OCI-LY1 (cell line): ENCODE data around the gene NIPAL3.

Experiments used
- H2AFZ ChIP-seq: fragments of 200-600 bp; sonication (generic), shearing (Covaris generic); 2 replicates; pipeline ENCODE4 v1.6.0; 2014; ENCODE audit warnings: antibody characterized with exemption, mild to moderate bottlenecking, low read length
- H3F3A ChIP-seq: fragments of 200-600 bp; sonication (generic), shearing (Covaris generic); 2 replicates; pipeline ENCODE4 v1.6.0; 2014; ENCODE audit warnings: mild to moderate bottlenecking, antibody characterized with exemption, low read length, moderate library complexity; ENCODE audit not compliant: insufficient read depth
- H3K27ac ChIP-seq: fragments of 200-600 bp; sonication (generic); 2 replicates; pipeline ENCODE4 v1.5.1; 2014; ENCODE audit warnings: low read length, mixed run types, mild to moderate bottlenecking, low read depth; ENCODE audit not compliant: poor library complexity, severe bottlenecking
- H3K27me3 ChIP-seq: fragments of 200-600 bp; sonication (generic); 2 replicates; pipeline ENCODE4 v1.6.0; 2014; ENCODE audit warnings: antibody characterized with exemption, mild to moderate bottlenecking, low read length, moderate library complexity; ENCODE audit not compliant: insufficient read depth
- H3K36me3 ChIP-seq: fragments of 200-600 bp; sonication (generic); 2 replicates; pipeline ENCODE4 v1.6.1; 2014; ENCODE audit warnings: mild to moderate bottlenecking, antibody characterized with exemption, low read length, moderate library complexity, mixed read lengths; ENCODE audit not compliant: insufficient read depth
- H3K4me1 ChIP-seq: fragments of 200-600 bp; sonication (generic); 2 replicates; pipeline ENCODE4 v1.5.1; 2014; ENCODE audit warnings: mild to moderate bottlenecking, low read length, moderate library complexity; ENCODE audit not compliant: insufficient read depth, severe bottlenecking
- H3K4me2 ChIP-seq: fragments of 200-600 bp; sonication (generic), shearing (Covaris generic); 2 replicates; pipeline ENCODE4 v1.6.1; 2014; ENCODE audit warnings: low read length
- H3K4me3 ChIP-seq: fragments of 200-600 bp; sonication (generic); 2 replicates; pipeline ENCODE4 v1.5.1; 2014; ENCODE audit warnings: low read length, low read depth, mild to moderate bottlenecking, mixed read lengths; ENCODE audit not compliant: poor library complexity, severe bottlenecking
- H3K79me2 ChIP-seq: fragments of 200-600 bp; shearing (Covaris generic); 2 replicates; pipeline ENCODE4 v1.6.1; 2016; ENCODE audit warnings: mixed run types, low read length, mixed read lengths; ENCODE audit not compliant: insufficient read depth
- H3K9ac ChIP-seq: fragments of 200-600 bp; sonication (generic), shearing (Covaris generic); 2 replicates; pipeline ENCODE4 v1.6.1; 2014; ENCODE audit warnings: mild to moderate bottlenecking, low read length, mixed read lengths
- H3K9me2 ChIP-seq: fragments of 200-600 bp; sonication (generic), shearing (Covaris generic); 2 replicates; pipeline ENCODE4 v1.6.1; 2014; ENCODE audit warnings: low read depth, mild to moderate bottlenecking, low read length, mixed read lengths
- H3K9me3 ChIP-seq: fragments of 200-600 bp; shearing (Covaris generic); 2 replicates; pipeline ENCODE4 v1.6.1; 2014; ENCODE audit warnings: low read length, mixed read lengths
- H4K20me1 ChIP-seq: fragments of 200-600 bp; sonication (generic), shearing (Covaris generic); 2 replicates; pipeline ENCODE4 v1.6.0; 2016; ENCODE audit warnings: mild to moderate bottlenecking, low read length; ENCODE audit not compliant: insufficient read depth
- CTCF ChIP-seq: fragments of 200-600 bp; sonication (generic), shearing (Covaris generic); IDR thresholded peaks from 2 replicates; pipeline ENCODE4 v1.5.1; 2017; ENCODE audit warnings: mild to moderate bottlenecking, antibody characterized with exemption, low read length, moderate library complexity, mixed read lengths
- EZH2 ChIP-seq: fragments of 200-600 bp; sonication (generic), shearing (Covaris generic); IDR thresholded peaks from 2 replicates; pipeline ENCODE4 v1.8.0; 2017; ENCODE audit warnings: borderline replicate concordance, mixed run types, mild to moderate bottlenecking, antibody characterized with exemption, low read length, moderate library complexity, mixed read lengths

NIPAL3 gene

GRCh38 chr1:24381256-24381655 is 34.3 kb upstream of the NIPAL3 start:
- no peak overlapping the region for H3K4me3 ChIP-seq
- H4K20me1 ChIP-seq: no peaks in the 10 kb centered on the region
- H2AFZ ChIP-seq: no peak overlapping the region
- no peaks in the 10 kb centered on the region for H3K27me3 ChIP-seq
- no peaks in the 10 kb centered on the region for H3K9me3 ChIP-seq
- no peaks in the 10 kb centered on the region for H3K36me3 ChIP-seq
- H3K79me2 ChIP-seq: no peaks in the 10 kb centered on the region
- no peak for TF ChIP-seq EZH2
- H3K4me2 ChIP-seq: no peak overlapping the region
- no peak overlapping the region for H3K27ac ChIP-seq
- peaks cover 12% of the 10 kb centered on the region for H3K4me1 ChIP-seq
- H3K9me2 ChIP-seq: no peaks in the 10 kb centered on the region
- H3K9ac ChIP-seq: no peak overlapping the region
- no peaks in the 10 kb centered on the region for H3F3A ChIP-seq

- H3K79me2 ChIP-seq: no peaks in the 10 kb centered on the region
- TF ChIP-seq CTCF (no peak), EZH2 (no peak)
- no peaks in the 10 kb centered on the region for H3K9me2 ChIP-seq
- no peak overlapping the region for H3K9ac ChIP-seq
- no peak overlapping the region for H3K4me3 ChIP-seq
- no peak overlapping the region for H3K4me2 ChIP-seq
- H3K4me1 ChIP-seq: peaks cover 21% of the 10 kb centered on the region
- no peaks in the 10 kb centered on the region for H3K36me3 ChIP-seq
- H3K9me3 ChIP-seq: no peaks in the 10 kb centered on the region
- H2AFZ ChIP-seq: no peak overlapping the region
- H3F3A ChIP-seq: no peaks in the 10 kb centered on the region
- no peaks in the 10 kb centered on the region for H4K20me1 ChIP-seq
- H3K27me3 ChIP-seq: no peaks in the 10 kb centered on the region
- no peak overlapping the region for H3K27ac ChIP-seq
Measured at GRCh38 chr1:24382165-24382577, 33.4 kb upstream of the NIPAL3 start.

- Histone ChIP-seq H3K4me2 (no peak overlapping the region), H3K36me3 (no peaks in the 10 kb centered on the region), H3K27ac (no peak overlapping the region)
Measured at GRCh38 chr1:24383381-24383940, 32.1 kb upstream of the NIPAL3 start.

More at GRCh38 chr1:24383381-24383940, 32.1 kb upstream of the NIPAL3 start:
- Histone ChIP-seq H3K4me3 (no peak overlapping the region), H3K79me2 (no peaks in the 10 kb centered on the region), H3K9me2 (no peaks in the 10 kb centered on the region), H3K27me3 (no peaks in the 10 kb centered on the region), H3F3A (no peaks in the 10 kb centered on the region), H2AFZ (no peak overlapping the region), H3K4me1 (peaks cover 27% of the 10 kb centered on the region), H3K9me3 (no peaks in the 10 kb centered on the region), H3K9ac (no peak overlapping the region), H4K20me1 (no peaks in the 10 kb centered on the region)
- TF ChIP-seq CTCF (no peak), EZH2 (no peak)
